OCI-LY7 (cell line): Measurements from ENCODE around the gene TINAGL1.

Experiments
- CTCF ChIP-seq: fragments of 200-600 bp; sonication (generic); conservative IDR thresholded peaks from 2 replicates; pipeline ENCODE4 v1.5.1; 2014; ENCODE audit warnings: mild to moderate bottlenecking, antibody characterized with exemption, low read length, moderate library complexity, mixed read lengths
- EZH2phosphoT487 ChIP-seq: fragments of 200-600 bp; sonication (generic); IDR thresholded peaks from 2 replicates; pipeline ENCODE4 v1.6.1; 2018; ENCODE audit warnings: low read depth, borderline replicate concordance, mild to moderate bottlenecking, mixed run types, antibody characterized with exemption, low read length, moderate library complexity, mixed read lengths

- TF ChIP-seq CTCF = no peak
- TF ChIP-seq EZH2phosphoT487 = no peak
Measured at GRCh38 chr1:31569596-31570173, 6.6 kb upstream of the TINAGL1 start.
